Activated T-helper 1 cell treated with anti-CD3 and anti-CD28 coated beads, Interleukin-2, amount 50 U/mL, for 16 hours (primary cell): Measurements from ENCODE around the gene ZNF543.

ENCODE experiments used
- DNase-seq, 2 donors: peaks; one replicate each; pipeline ENCODE4 v3.0.0-alpha.2; 2020; ENCODE audit warnings: low read depth in 1 of 2, low spot score in 1 of 2

The ZNF543 gene

GRCh38 chr19:57377498-57378146, 57.4 kb downstream of the ZNF543 start:
- DNase-seq = no peak
